HepG2 (cell line): ENCODE measurements around the gene B3GAT3. TPM values are rescaled to one million over a fixed set of nuclear protein-coding genes. Genes with fewer than 3 reads are reported as not detected.

Source experiments
- ATAC-seq: fragments of 200-7000 bp; cut with Tn5 transposase; 3 replicates; pipeline ENCODE4 v1.9.1; 2020; ENCODE audit warnings: mild to moderate bottlenecking, moderate library complexity
- BruUV-seq: library from RNA; stranded (reverse); fragments of 400-500 nt; replicated peaks from 2 replicates; lab custom pipeline; 2021; lab: Mats Ljungman, UMichigan
- CTCF ChIA-PET: fragments of 300-600 bp; formaldehyde crosslinking; extraction: SDS; loops from one replicate; lab custom pipeline; 2021; ENCODE audit warnings: low total read pairs, inconsistent platforms, low intra/inter-chr PET ratio; lab: Yijun Ruan, JAX
- POLR2A ChIA-PET: fragments of 350-600 bp; sonication (Branson Sonifier 250); formaldehyde crosslinking; loops from one replicate; lab custom pipeline; 2020; ENCODE audit warnings: antibody characterized with exemption, inconsistent platforms; lab: Yijun Ruan, JAX
- DNase-seq: peaks from one replicate; pipeline ENCODE4 v3.0.0-alpha.2; 2015; ENCODE audit warnings: low spot score
- FAIRE-seq: peaks from 3 replicates; lab custom pipeline; 2011; peaks lifted over from hg19 to GRCh38; lab: Jason Lieb, UNC
- H2AFZ ChIP-seq: one replicate; pipeline ENCODE4 v1.6.1; 2011; ENCODE audit warnings: low read length, inconsistent platforms
- H3K27ac ChIP-seq: fragments of 300-600 bp; 3 replicates; pipeline ENCODE4 v1.8.0; 2011; ENCODE audit warnings: mixed run types, mild to moderate bottlenecking, mixed read lengths, low read length, inconsistent platforms; ENCODE audit not compliant: insufficient read depth; ENCODE audit errors: extremely low read length
- H3K27me3 ChIP-seq, 2 experiments: fragments of 200-600 bp in 1 of 2; 2 replicates in 1 of 2; 3 replicates in 1 of 2; pipeline versions ENCODE4 v1.6.0 to v1.8.0; 2011; ENCODE audit warnings: low read length in 2 of 2, mild to moderate bottlenecking in 2 of 2, moderate library complexity in 2 of 2, inconsistent platforms in 1 of 2; ENCODE audit not compliant: insufficient read depth in 2 of 2, control insufficient read depth in 1 of 2
- H3K36me3 ChIP-seq, 2 experiments: fragments of 200-600 bp in 1 of 2; replicated peaks in 1 of 2; 2 replicates in 1 of 2; 3 replicates in 1 of 2; pipeline versions ENCODE4 v1.5.1 to v1.8.0; 2011; ENCODE audit warnings: low read length in 2 of 2, inconsistent platforms in 1 of 2; ENCODE audit not compliant: insufficient read depth in 2 of 2, control insufficient read depth in 1 of 2
- H3K4me1 ChIP-seq: 2 replicates; pipeline ENCODE4 v1.5.1; 2012; ENCODE audit warnings: low read length, inconsistent platforms; ENCODE audit not compliant: insufficient read depth
- H3K4me2 ChIP-seq: 2 replicates; pipeline ENCODE4 v1.6.0; 2011; ENCODE audit warnings: low read depth, low read length, inconsistent platforms
- H3K4me3 ChIP-seq, 3 experiments: fragments of 200-600 bp in 1 of 3; sonication (generic), shearing (Covaris generic) in 1 of 3; replicated peaks in 1 of 3; 2 replicates each; pipeline ENCODE4 v1.5.1; 2011 to 2016; ENCODE audit warnings: low read length in 3 of 3, inconsistent platforms in 2 of 3, low read depth in 2 of 3, mild to moderate bottlenecking in 2 of 3, control low read depth in 1 of 3, mixed read lengths in 1 of 3; ENCODE audit not compliant: insufficient read depth in 1 of 3
- H3K79me2 ChIP-seq: one replicate; pipeline ENCODE4 v1.6.1; 2011; ENCODE audit warnings: low read length, inconsistent platforms; ENCODE audit not compliant: insufficient read depth
- H3K9ac ChIP-seq: 2 replicates; pipeline ENCODE4 v1.6.0; 2011; ENCODE audit warnings: mild to moderate bottlenecking, low read depth, low read length, inconsistent platforms; ENCODE audit not compliant: insufficient read depth
- H3K9me3 ChIP-seq: 2 replicates; pipeline ENCODE4 v1.5.1; 2012; ENCODE audit warnings: mild to moderate bottlenecking, low read length
- H4K20me1 ChIP-seq: 2 replicates; pipeline ENCODE4 v1.6.0; 2011; ENCODE audit warnings: inconsistent platforms, mild to moderate bottlenecking, low read length, moderate library complexity; ENCODE audit not compliant: insufficient read depth
- ARID4A ChIP-seq: sonication (generic); formaldehyde crosslinking; IDR thresholded peaks from 2 replicates; pipeline ENCODE4 v1.5.0; 2020; ENCODE audit warnings: mild to moderate bottlenecking, missing genetic modification reagents, borderline replicate concordance
- CEBPZ ChIP-seq: IDR thresholded peaks from 2 replicates; pipeline ENCODE4 v1.6.1; 2012; ENCODE audit warnings: low read length, improper control_type of control experiment
- GLI4 ChIP-seq: sonication (generic); formaldehyde crosslinking; IDR thresholded peaks from 2 replicates; pipeline ENCODE4 v1.5.1; 2020; ENCODE audit warnings: missing genetic modification reagents, mild to moderate bottlenecking, moderate library complexity, borderline replicate concordance
- HOXA5 ChIP-seq: sonication (generic); formaldehyde crosslinking; IDR thresholded peaks from 2 replicates; pipeline ENCODE4 v1.4.0; 2020; ENCODE audit warnings: missing genetic modification reagents
- KAT7 ChIP-seq: IDR thresholded peaks from 2 replicates; pipeline ENCODE4 v1.6.1; 2018; ENCODE audit warnings: borderline replicate concordance, missing compliant biosample characterization
- MBD4 ChIP-seq: IDR thresholded peaks from 2 replicates; pipeline ENCODE4 v1.6.1; 2012; ENCODE audit warnings: low read length, inconsistent platforms, borderline replicate concordance
- MED1 ChIP-seq: sonication (generic); formaldehyde crosslinking; IDR thresholded peaks from 2 replicates; pipeline ENCODE4 v1.4.0; 2020; ENCODE audit warnings: missing genetic modification reagents
- RBM22 ChIP-seq: fragments of 200-400 bp; formaldehyde crosslinking; optimal IDR thresholded peaks from 2 replicates; pipeline ENCODE3; 2017; ENCODE audit warnings: mild to moderate bottlenecking, low read length, moderate library complexity
- SRSF1 ChIP-seq: fragments of 200-400 bp; formaldehyde crosslinking; optimal IDR thresholded peaks from 2 replicates; pipeline ENCODE3; 2017; ENCODE audit warnings: mild to moderate bottlenecking, low read depth, low read length, moderate library complexity
- SRY ChIP-seq: sonication (generic); formaldehyde crosslinking; IDR thresholded peaks from 2 replicates; pipeline ENCODE4 v1.8.0; 2022; ENCODE audit warnings: mild to moderate bottlenecking, missing genetic modification reagents
- ZNF20 ChIP-seq: sonication (generic); formaldehyde crosslinking; IDR thresholded peaks from 2 replicates; pipeline ENCODE4 v1.4.0; 2020; ENCODE audit warnings: mild to moderate bottlenecking, moderate library complexity, missing genetic modification reagents
- ZNF251 ChIP-seq: sonication (generic); formaldehyde crosslinking; IDR thresholded peaks from 2 replicates; pipeline ENCODE4 v1.9.0; 2021; ENCODE audit warnings: mild to moderate bottlenecking, missing genetic modification reagents
- ZNF296 ChIP-seq: sonication (generic); formaldehyde crosslinking; conservative IDR thresholded peaks from 2 replicates; pipeline ENCODE4 v1.5.0; 2020; ENCODE audit warnings: mild to moderate bottlenecking, missing genetic modification reagents
- WGBS: methylation state at CpG from one replicate; pipeline ENCODE4 v1.1.6; 2017; ENCODE audit warnings: low lambda C conversion rate; 5-methylcytosine and 5-hydroxymethylcytosine counted together
- in situ Hi-C: cut with HindIII; loops from 2 replicates; pipeline ENCODE4 v1.10.0; 2017; ENCODE audit warnings: low pct_unique_long_range_greater_than_20kb; ENCODE audit not compliant: extremely low pct_ligation_motif_present
- intact Hi-C: fragments of 100-400 bp; cut with micrococcal nuclease; formaldehyde crosslinking; loops from one replicate; pipeline ENCODE4 v1.10.0; 2022; ENCODE audit not compliant: unreplicated experiment
- polyA plus RNA-seq, 8 experiments: library from polyadenylated mRNA; depleted of rRNA in 3 of 8; stranded (reverse) in 7 of 8; unstranded in 1 of 8; fragments of >200 nt; fragmentation: Illumina TruSeq in 4 of 8; extraction: Trizol in 4 of 8; gene quantifications; 2 replicates each; pipeline versions ENCODE4 v1.2.1 to v1.2.3, GENCODE V29; 2011 to 2016; ENCODE audit warnings: low read depth in 4 of 8, missing spikeins in 1 of 8, mixed read lengths in 1 of 8; ENCODE audit not compliant: insufficient read depth in 1 of 8
- total RNA-seq, 5 experiments: library from RNA; depleted of rRNA; stranded (reverse); fragments of >200 nt; fragmentation: Illumina TruSeq; extraction: Trizol; gene quantifications; 2 replicates each; pipeline ENCODE4 v1.2.3, GENCODE V29; 2016; ENCODE audit warnings: low read depth in 1 of 5

Gene B3GAT3
- total and polyA plus RNA-seq, 2 of the 13 experiments (the other 11 are each of a cell fraction or from before 2014, with no cell fraction given), result 21.3 to 26.1 TPM

- TF ChIP-seq CEBPZ (no peak), ARID4A (CRISPR knock-in tag) (no peak)
These were observed 45.7 kb upstream of the B3GAT3 start (continued) for GRCh38 chr11:62667460-62667859.

- Histone ChIP-seq H3K4me3 (peak overlapping the region; percentile 69 to 97 (median 91)), H3K27ac (peak overlapping the region; percentile 84), H3K9ac (peak overlapping the region; percentile 91), H3K27me3 (no peaks in the 10 kb centered on the region; a peak in 1 of 5 replicates), H3K79me2 (peaks cover 42% of the 10 kb centered on the region), H3K36me3 (peaks cover 0 to 15% of the 10 kb centered on the region in 2 experiments; a peak in 2 of 5 replicates), H3K9me3 (no peaks in the 10 kb centered on the region), H4K20me1 (no peaks in the 10 kb centered on the region; the same call in none of the 2 replicates), H2AFZ (no peak overlapping the region), H3K4me2 (peak overlapping the region; percentile 85), H3K4me1 (peaks cover 57% of the 10 kb centered on the region)
- FAIRE-seq, result no peak
- POLR2A ChIA-PET, result interaction anchor here (0.8 to 6.6 kb wide), 23 partner anchors 9 to 175 kb away, joined by 3 to 186 read pairs (median 24); partner anchors contain the start of genes B3GAT3, EEF1G, GANAB and HNRNPUL2
- 28% methylated on average over 4 of the region's 16 CpGs for WGBS
- BruUV-seq, result no TSS peak
- ATAC-seq, result peak; percentile 1
- intact Hi-C loops, result no loop called here
- no peak for DNase-seq
- in situ Hi-C loops, result no loop called here
- CTCF ChIA-PET, result no interaction called here
- no peak for TF ChIP-seq KAT7 (CRISPR knock-in tag)
- TF ChIP-seq SRY (CRISPR knock-in tag), result peak; percentile 69; the same call in 1 of the 2 replicates
- TF ChIP-seq ZNF296, result 0 out of 2 replicates have a peak, but pooled peaks have one; percentile 32
- TF ChIP-seq RBM22, result peak; percentile 79
- peak; percentile 37; the same call in 1 of the 2 replicates for TF ChIP-seq MED1 (CRISPR knock-in tag)
- TF ChIP-seq SRSF1, result peak; percentile 43
- no peak for TF ChIP-seq GLI4 (CRISPR knock-in tag)
- 0 out of 2 replicates have a peak, but pooled peaks have one; percentile 54 for TF ChIP-seq HOXA5
- no peak for TF ChIP-seq ZNF251 (CRISPR knock-in tag)
- TF ChIP-seq ZNF20 (CRISPR knock-in tag), result no peak
- peak; percentile 59; the same call in 1 of the 2 replicates for TF ChIP-seq MBD4
These were observed 44.6 kb upstream of the B3GAT3 start for GRCh38 chr11:62666259-62666926.
